Measurements from ENCODE around the gene CCNL1.

The CCNL1 gene

DNA sequence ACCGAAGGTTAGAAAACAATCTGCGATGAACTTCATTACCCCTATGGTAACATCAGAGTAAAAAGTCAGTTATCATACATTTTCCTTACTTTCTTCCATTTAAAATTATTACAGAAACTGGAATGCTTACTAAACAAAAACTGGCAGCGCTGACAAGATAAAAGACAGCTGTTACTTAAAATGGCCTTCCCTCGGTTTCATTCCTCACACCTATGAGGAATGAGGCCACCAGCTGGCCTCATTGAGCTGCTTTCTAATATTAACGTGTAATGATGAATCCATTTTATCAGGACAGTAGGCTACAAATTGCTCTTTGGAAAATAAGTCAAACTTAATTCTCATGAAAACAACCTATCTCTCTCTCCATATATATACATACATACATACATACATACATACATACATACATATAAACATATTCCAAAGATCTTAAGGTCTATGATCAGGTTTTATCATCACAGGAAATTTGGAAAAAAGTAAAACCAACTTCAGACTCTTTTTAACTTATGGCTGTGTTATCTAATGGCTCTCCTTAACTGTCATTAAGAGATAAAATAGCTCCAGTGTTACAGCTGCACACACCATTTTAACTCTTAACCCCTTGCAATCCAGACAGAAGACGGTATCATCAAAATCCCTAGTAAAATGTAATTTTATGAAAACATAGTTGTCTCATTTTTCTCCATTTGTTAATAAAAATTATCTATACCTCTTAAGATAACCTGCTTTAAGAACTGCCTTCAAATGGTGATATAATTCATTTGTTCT, 5.2 kb downstream of the CCNL1 start:
- Histone ChIP-seq H3K9ac (ENCODE audit: low read depth, low read length) (peak overlapping the region; percentile 49), H3K27me3 (ENCODE audit: control insufficient read depth, insufficient read depth, low read length) (no peaks in the 10 kb centered on the region), H3K4me3 (ENCODE audit: low read length) (peak overlapping the region; percentile 36), H3K4me1 (ENCODE audit: control insufficient read depth, insufficient read depth, low read length) (peaks cover 47% of the 10 kb centered on the region), H3K9me3 (replicated peaks; ENCODE audit: low read length) (no peaks in the 10 kb centered on the region), H3K36me3 (ENCODE audit: insufficient read depth, low read length) (peaks cover 95% of the 10 kb centered on the region), H3K4me2 (ENCODE audit: low read length) (peak overlapping the region; percentile 98)

DNA sequence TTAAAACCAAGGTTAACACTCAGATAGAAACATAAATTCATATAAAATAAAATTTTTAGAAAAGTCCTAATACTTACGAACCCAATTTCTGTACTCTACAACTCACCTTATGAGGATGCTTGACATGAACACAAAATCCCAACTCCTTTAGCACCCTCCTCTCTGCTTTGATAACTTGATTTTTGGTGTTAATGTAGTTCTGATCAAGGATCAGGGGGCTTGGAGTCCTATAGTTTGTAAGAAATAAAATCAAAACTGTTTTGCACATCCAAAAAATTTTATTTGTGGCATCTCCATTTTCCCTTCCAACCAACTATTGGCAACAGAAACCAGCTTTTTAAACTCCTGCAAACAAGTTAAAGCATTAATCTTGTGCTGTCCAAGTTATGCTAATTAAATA, 7.0 kb downstream of the CCNL1 start:
- peaks cover 42% of the 10 kb centered on the region for H3K4me1 ChIP-seq (ENCODE audit: control insufficient read depth, insufficient read depth, low read length)
- H3K4me3 ChIP-seq (ENCODE audit: low read length): no peak overlapping the region
- H3K36me3 ChIP-seq (ENCODE audit: insufficient read depth, low read length): peaks cover 100% of the 10 kb centered on the region
- no peaks in the 10 kb centered on the region for H3K27me3 ChIP-seq (ENCODE audit: control insufficient read depth, insufficient read depth, low read length)
- H3K9ac ChIP-seq (ENCODE audit: low read depth, low read length): no peak overlapping the region
- no peaks in the 10 kb centered on the region for H3K9me3 ChIP-seq (replicated peaks; ENCODE audit: low read length)
- no peak overlapping the region for H3K4me2 ChIP-seq (ENCODE audit: low read length)

DNA sequence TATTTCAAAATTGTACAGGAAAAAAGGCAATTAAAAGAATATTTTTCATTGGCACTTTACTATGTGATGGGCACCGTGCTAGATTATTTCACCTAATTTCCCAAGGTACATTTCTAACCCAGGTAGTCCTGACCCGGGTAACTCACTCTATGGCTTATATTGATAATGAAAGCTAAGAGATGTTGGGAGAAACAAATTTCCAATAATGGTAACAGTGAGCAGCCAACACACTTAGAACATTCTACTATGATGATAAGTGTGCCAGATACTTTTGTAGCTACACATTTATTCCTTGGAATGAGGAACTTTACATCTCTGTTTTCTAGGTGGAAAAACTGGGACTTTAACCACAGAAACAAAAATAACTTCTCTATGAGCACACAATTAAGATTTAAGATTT, 7.5 kb downstream of the CCNL1 start:
- Histone ChIP-seq H3K9ac (ENCODE audit: low read depth, low read length) (no peak overlapping the region), H3K4me1 (ENCODE audit: control insufficient read depth, insufficient read depth, low read length) (peaks cover 37% of the 10 kb centered on the region), H3K9me3 (replicated peaks; ENCODE audit: low read length) (no peaks in the 10 kb centered on the region), H3K36me3 (ENCODE audit: insufficient read depth, low read length) (peaks cover 100% of the 10 kb centered on the region), H3K4me2 (ENCODE audit: low read length) (no peak overlapping the region), H3K4me3 (ENCODE audit: low read length) (no peak overlapping the region), H3K27me3 (ENCODE audit: control insufficient read depth, insufficient read depth, low read length) (no peaks in the 10 kb centered on the region)

DNA sequence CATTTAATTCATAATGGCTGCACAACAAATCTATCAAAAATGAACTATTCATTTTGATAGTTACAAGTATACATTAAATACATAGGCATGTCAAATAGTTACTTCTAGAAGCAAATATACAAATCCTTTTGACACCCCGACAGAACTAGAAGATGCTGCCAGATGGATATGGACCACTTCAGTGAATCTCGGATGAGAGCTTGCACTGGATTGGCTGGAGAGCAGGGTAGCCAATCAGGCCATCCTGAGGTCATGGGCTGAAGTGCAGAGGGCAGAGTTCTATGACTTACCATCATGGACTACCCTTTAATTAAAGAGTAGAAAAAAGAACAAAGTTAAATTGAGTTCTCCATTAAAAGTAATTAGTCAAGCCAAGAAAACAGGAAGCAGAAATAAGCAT, 8.3 kb downstream of the CCNL1 start:
- peaks cover 100% of the 10 kb centered on the region for H3K36me3 ChIP-seq (ENCODE audit: insufficient read depth, low read length)
- no peaks in the 10 kb centered on the region for H3K9me3 ChIP-seq (replicated peaks; ENCODE audit: low read length)
- H3K4me3 ChIP-seq (ENCODE audit: low read length): no peak overlapping the region
- H3K4me1 ChIP-seq (ENCODE audit: control insufficient read depth, insufficient read depth, low read length): peaks cover 29% of the 10 kb centered on the region
- H3K27me3 ChIP-seq (ENCODE audit: control insufficient read depth, insufficient read depth, low read length): no peaks in the 10 kb centered on the region
- H3K4me2 ChIP-seq (ENCODE audit: low read length): no peak overlapping the region
- H3K9ac ChIP-seq (ENCODE audit: low read depth, low read length): no peak overlapping the region

DNA sequence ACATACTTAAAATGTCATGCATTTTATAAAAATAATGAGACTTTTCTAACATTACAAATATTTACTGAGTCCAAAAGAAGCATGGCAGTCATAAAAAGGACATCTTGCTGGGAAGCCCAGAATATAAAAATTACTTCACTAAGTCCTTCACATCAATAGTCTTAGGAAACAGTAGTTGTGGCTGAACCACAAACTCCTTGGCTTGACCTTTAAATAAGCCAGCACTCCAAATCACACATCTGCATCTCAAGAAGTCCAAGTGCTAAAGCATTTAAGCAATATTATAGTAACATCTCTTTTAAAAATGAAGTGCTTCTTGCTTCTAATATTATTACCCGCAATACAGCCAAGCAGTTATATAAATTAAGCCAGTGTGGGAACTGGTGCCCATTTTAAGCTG, 8.8 kb downstream of the CCNL1 start:
- Histone ChIP-seq H3K4me1 (ENCODE audit: control insufficient read depth, insufficient read depth, low read length) (peaks cover 24% of the 10 kb centered on the region), H3K27me3 (ENCODE audit: control insufficient read depth, insufficient read depth, low read length) (no peaks in the 10 kb centered on the region), H3K9ac (ENCODE audit: low read depth, low read length) (no peak overlapping the region), H3K36me3 (ENCODE audit: insufficient read depth, low read length) (peaks cover 100% of the 10 kb centered on the region), H3K4me3 (ENCODE audit: low read length) (no peak overlapping the region), H3K4me2 (ENCODE audit: low read length) (no peak overlapping the region), H3K9me3 (replicated peaks; ENCODE audit: low read length) (no peaks in the 10 kb centered on the region)

DNA sequence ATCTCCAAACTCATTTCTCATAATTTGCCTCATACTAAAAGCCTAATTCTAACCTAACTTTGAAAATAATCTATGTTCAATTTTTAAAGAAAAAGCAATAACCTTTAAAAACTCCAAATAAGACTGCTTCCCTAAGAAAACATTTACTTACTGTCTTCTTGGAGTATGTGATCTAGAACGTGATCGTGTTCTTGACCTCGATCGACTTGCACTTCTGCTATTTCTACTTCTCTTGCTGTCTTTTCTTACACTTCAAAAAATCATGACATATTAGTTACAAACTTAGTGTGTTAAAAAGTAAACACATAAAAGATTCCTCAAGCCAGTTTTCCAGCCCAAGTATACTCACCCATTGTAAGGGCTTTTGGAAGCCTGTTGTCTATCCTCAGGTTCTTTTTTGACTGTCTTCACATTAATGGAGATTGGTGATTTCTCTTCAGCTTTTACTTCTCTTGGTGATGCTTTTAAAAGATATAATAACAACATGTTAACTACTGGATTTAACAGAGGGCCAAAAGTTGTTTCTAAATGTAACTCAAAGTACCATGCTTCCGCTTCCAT, 10.7 kb downstream of the CCNL1 start:
- no peak overlapping the region for H3K4me3 ChIP-seq (ENCODE audit: low read length)
- H3K36me3 ChIP-seq (ENCODE audit: insufficient read depth, low read length): peaks cover 99% of the 10 kb centered on the region
- H3K9ac ChIP-seq (ENCODE audit: low read depth, low read length): no peak overlapping the region
- H3K4me2 ChIP-seq (ENCODE audit: low read length): no peak overlapping the region
- H3K9me3 ChIP-seq (replicated peaks; ENCODE audit: low read length): no peaks in the 10 kb centered on the region
- peaks cover 5% of the 10 kb centered on the region for H3K4me1 ChIP-seq (ENCODE audit: control insufficient read depth, insufficient read depth, low read length)
- no peaks in the 10 kb centered on the region for H3K27me3 ChIP-seq (ENCODE audit: control insufficient read depth, insufficient read depth, low read length)

DNA sequence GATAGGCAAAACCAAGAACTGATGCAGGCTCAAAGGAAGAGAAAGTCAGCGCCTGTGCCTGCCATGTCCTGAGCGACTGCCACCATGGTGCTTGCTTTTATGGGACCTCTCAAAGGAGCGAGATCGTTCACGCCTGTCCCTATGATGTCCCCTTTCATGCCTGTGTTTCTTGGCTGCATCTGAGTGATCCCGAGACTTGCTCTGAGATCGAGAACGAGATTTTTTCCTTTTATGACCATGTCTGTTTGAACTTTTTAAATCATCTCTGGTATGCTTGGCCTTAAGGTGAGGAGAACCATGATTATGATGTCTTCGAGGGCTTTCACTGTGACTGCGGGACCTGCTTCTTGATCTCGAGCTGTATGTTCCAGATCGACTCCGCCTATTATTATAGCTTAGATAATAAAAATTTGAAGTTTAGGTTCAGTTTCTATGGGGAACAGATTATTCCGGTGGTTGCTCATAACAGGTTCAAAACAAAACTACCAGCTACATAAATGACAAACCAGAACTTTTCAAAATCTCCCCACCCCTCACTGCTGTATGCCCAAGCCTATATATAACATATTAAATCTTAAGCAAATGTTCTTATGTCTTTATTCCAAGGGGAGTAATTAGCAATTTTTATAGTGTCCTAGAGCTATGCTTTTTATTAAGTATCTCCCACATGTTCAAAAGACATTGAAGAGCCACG, 11.6 kb downstream of the CCNL1 start:
- peaks cover 99% of the 10 kb centered on the region for H3K36me3 ChIP-seq (ENCODE audit: insufficient read depth, low read length)
- no peak overlapping the region for H3K9ac ChIP-seq (ENCODE audit: low read depth, low read length)
- no peak overlapping the region for H3K4me2 ChIP-seq (ENCODE audit: low read length)
- no peaks in the 10 kb centered on the region for H3K9me3 ChIP-seq (replicated peaks; ENCODE audit: low read length)
- H3K4me3 ChIP-seq (ENCODE audit: low read length): no peak overlapping the region
- no peaks in the 10 kb centered on the region for H3K27me3 ChIP-seq (ENCODE audit: control insufficient read depth, insufficient read depth, low read length)
- H3K4me1 ChIP-seq (ENCODE audit: control insufficient read depth, insufficient read depth, low read length): no peaks in the 10 kb centered on the region

DNA sequence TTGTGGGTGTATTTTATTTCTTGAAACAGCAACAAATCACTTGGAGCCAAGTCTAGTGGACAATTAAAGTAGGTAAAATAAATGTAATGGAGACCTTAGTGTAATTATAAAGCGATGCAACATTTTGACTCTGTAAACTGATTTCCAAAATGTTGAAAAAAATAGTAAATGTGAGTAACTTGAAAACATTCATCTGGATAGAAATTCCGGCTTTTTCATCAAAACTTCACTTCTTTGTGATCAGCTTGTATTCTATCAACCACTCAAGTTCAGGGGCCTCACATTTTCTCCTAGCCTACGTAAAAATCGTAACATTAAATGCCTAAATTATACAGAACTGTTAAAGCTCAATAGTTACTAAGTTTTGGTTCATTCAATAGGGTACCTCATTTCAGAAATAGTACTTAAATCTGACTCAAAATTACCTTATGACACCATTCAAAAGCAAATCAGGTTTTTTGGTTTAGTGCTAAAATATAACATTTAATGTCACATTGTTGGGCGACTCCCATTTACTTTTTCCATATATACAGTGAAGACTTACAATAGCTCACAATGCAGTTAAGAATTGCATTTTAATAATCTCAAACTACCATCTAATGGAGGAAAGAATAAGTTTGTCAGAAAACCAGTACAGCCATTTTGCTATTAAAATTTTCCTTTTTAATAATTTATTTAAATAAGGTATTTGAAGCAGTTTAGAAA, 12.7 kb downstream of the CCNL1 start:
- Histone ChIP-seq H3K4me1 (ENCODE audit: control insufficient read depth, insufficient read depth, low read length) (no peaks in the 10 kb centered on the region), H3K9me3 (replicated peaks; ENCODE audit: low read length) (no peaks in the 10 kb centered on the region), H3K4me2 (ENCODE audit: low read length) (no peak overlapping the region)

DNA sequence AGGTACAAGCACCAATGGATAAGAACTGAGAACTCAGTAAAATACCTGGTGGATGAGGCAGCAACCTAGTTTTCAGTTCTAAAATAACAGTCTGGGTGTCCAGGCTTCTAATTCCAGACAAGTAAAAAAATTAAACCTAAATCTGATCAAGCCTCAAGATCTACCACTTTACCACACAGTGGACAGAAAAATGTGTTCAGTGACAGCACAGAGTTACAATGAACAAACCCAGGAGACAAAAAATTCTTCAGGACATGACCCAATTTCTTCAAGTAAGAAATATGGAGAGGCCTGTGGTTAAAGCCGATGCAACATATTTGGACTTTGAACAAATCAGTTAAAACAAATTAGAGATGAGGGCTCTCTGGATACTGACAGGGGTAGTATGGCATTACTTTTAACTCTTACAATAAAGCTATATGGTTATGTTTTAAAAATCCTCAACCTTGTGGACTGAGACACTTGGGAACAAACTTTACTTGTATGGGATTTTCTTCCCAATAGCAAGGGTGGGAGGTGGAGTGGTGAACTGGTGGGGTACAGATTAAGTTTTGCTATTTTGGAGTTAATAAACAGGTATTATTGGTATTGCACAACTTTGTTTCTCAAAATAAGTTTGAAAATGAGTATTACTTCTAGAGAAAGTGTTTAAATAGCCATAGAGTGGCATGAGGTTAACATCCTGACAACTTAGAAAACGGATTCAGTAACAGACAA, 14.2 kb downstream of the CCNL1 start:
- Histone ChIP-seq H3K9me3 (replicated peaks; ENCODE audit: low read length) (no peaks in the 10 kb centered on the region), H3K9ac (ENCODE audit: low read depth, low read length) (no peak overlapping the region), H3K4me2 (ENCODE audit: low read length) (no peak overlapping the region), H3K36me3 (ENCODE audit: insufficient read depth, low read length) (peaks cover 77% of the 10 kb centered on the region), H3K4me3 (ENCODE audit: low read length) (no peak overlapping the region), H3K27me3 (ENCODE audit: control insufficient read depth, insufficient read depth, low read length) (no peaks in the 10 kb centered on the region), H3K4me1 (ENCODE audit: control insufficient read depth, insufficient read depth, low read length) (no peaks in the 10 kb centered on the region)

More for the DNA sequence above, 12.7 kb downstream of the CCNL1 start:
- Histone ChIP-seq H3K9ac (ENCODE audit: low read depth, low read length) (no peak overlapping the region), H3K36me3 (ENCODE audit: insufficient read depth, low read length) (peaks cover 92% of the 10 kb centered on the region), H3K4me3 (ENCODE audit: low read length) (no peak overlapping the region), H3K27me3 (ENCODE audit: control insufficient read depth, insufficient read depth, low read length) (no peaks in the 10 kb centered on the region)

DNA sequence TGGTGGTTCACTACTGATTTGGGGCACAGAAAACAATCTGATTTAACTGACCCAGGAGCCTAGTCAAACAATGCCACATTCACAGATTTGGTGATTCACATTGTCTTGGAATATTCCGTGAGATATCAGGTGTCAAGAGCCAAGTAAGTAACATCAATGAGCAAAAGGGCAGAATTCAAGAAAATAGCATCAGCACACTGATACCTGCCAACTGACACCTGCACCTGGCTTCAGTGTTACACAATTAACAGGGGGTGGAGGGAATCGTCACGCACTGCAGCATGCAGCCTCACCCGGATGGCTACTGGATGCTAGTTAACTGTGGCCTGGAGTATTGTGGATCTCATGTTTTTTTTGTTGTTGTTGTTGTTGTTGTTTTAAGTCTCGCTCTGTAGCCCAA, 17.6 kb downstream of the CCNL1 start:
- Histone ChIP-seq H3K36me3 (ENCODE audit: insufficient read depth, low read length) (peaks cover 42% of the 10 kb centered on the region), H3K4me1 (ENCODE audit: control insufficient read depth, insufficient read depth, low read length) (peaks cover under 1% of the 10 kb centered on the region)

More for the DNA sequence above, 17.6 kb downstream of the CCNL1 start:
- no peak overlapping the region for H3K9ac ChIP-seq (ENCODE audit: low read depth, low read length)
- no peaks in the 10 kb centered on the region for H3K9me3 ChIP-seq (replicated peaks; ENCODE audit: low read length)
- H3K27me3 ChIP-seq (ENCODE audit: control insufficient read depth, insufficient read depth, low read length): no peaks in the 10 kb centered on the region
- no peak overlapping the region for H3K4me3 ChIP-seq (ENCODE audit: low read length)
- no peak overlapping the region for H3K4me2 ChIP-seq (ENCODE audit: low read length)

Data from skeletal muscle satellite cell (primary cell).